HG02763 (cell line): ENCODE data around the gene BRD9.
"Not testable (repeated sequence)": the region's sequence is repeated elsewhere in the genome, so short reads cannot be mapped to it uniquely, and the experiment has no call there.

ENCODE experiments used
- ATAC-seq: cut with Tn5 transposase; IDR thresholded peaks from one replicate; pipeline ENCODE4 v1.9.1; 2021; ENCODE audit warnings: mild to moderate bottlenecking, moderate library complexity; ENCODE audit not compliant: unreplicated experiment

BRD9 gene

DNA sequence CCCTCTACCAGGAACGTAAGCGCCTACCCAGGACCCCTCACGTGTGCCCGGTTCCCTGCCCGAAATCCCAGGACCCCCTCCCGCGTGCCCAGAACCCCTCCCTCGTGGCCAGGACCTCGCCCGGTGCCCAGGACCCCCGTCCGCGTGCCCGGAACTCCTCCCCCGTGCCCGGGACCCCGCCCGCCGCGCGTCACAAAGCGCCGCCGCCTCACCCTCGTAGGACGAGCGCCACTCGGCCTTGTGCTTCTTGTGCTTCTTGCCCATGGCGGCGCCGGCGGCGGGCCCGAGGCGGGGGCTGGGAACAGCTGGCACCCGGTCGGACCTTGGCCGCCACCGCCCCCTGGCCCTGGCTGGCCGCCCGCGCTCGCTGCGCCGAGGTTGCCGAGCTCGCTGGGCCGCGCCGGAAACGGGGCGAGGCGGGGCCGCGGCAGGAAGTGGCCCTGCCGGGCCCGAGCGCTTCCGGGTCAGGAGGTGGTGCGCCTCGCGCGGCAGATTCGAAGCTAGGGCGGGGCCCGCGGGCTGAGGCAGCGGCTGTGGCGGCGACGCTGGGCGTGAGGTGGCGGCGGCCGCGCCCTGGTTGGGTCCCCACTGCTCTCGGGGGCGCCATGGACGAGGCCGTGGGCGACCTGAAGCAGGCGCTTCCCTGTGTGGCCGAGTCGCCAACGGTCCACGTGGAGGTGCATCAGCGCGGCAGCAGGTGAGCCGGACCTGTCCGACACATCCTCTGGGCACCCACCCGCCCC lies at the start of gene BRD9, which contains the start of gene TRIP13:
Gene BRD9 (minus strand): TSS at position 408 of the 743 bp plus-strand sequence. CDS start 144 bp downstream, at position 264.
Gene TRIP13 (plus strand): TSS at position 491 of the 743 bp plus-strand sequence. CDS start 115 bp downstream, at position 606.
- ATAC-seq = peak; percentile 96

- not testable (repeated sequence) for ATAC-seq
Observed at GRCh38 chr5:940741-941140, 48.1 kb upstream of the BRD9 start.

DNA sequence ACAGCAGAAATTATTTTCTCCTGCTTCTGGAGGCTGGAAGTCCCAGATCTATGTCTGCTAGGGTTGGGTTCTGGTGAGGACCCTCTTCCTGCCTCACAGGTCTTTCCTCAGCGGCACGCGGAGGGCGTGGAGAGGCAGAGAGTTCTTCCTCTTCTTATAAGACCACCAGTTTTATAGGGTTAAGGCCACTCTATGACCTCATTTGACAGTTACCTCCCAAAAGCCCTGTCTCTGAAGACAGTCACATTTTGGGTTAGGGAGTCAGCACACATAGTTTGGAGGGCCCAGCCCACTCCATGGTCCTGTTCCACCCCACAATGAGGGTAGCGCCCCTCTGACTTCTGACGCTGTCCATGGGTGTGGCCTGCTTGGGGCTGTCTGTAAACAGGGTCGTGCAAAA lies 46.8 kb upstream of the BRD9 start:
- no peak for ATAC-seq

DNA sequence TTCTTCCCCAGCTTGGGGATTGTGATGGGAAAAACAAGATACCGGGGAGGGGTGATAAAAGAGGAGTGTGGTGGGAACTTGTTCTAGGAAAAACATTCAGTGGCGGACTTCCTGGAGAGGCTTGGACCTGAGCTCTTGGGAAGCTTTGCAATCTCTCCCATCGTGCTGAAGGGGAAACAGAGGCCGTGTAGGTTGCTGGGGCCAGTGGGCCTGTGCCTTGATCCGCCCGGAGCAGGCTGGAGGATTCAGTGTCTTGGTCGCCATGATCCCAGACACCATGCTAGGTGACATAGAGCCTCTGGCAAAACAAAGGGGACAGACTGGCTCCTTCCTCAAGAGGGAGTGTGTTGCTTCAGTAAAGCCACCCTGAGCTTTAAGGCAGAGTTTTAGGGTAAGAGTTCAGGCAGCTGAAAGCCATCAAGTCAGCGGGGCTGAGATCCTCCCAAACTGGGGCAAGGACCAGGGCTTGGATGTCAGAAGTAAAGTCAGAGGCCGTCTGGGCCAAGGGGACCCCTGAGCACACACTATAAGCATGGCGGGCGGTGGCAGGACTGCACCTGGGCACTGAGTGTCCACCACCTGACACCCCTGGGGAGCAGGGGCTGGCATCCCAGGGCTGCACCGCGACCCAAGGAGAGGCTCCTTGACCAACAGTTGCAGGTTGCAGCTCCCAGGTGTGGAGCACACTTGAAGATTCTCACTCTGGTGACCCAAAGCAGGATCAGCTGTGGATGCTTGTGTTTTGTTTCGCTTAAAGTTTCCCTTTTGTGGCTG lies 44.7 kb upstream of the BRD9 start:
- no peak for ATAC-seq

GRCh38 chr5:936149-937144 lies 43.8 kb upstream of the BRD9 start:
- ATAC-seq = no peak

- ATAC-seq = no peak
Observed at GRCh38 chr5:935510-936084, 43.0 kb upstream of the BRD9 start.

DNA sequence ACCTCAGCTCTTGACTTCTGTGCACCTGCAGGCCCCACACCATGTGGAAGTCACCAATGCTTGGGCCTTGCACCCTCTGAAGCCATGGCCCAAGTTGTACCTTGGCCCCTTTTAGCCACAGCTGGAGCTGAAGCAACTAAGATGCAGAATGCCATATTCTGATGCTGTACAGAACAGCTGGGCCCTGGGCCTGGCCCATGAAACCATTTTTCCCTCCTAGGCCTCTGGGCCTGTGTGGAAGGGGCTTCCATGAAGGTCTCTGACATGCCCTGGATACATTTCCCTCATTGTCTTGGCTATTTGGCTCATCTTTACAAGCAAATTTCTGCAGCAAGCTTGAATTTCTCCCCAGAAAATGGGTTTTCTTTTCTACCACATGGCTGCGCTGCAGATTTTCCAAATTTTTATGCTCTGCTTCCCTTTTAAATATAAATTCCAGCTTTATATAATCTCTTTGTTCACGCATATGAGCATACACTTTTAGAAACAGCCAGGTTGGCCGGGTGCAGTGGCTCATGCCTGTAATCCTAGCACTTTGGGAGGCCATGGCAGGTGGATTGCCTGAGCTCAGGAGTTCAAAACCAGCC lies 41.9 kb upstream of the BRD9 start:
- ATAC-seq = not testable (repeated sequence)

- ATAC-seq = not testable (repeated sequence)
Observed at GRCh38 chr5:933951-934350, 41.4 kb upstream of the BRD9 start.

GRCh38 chr5:933251-933861 lies 40.8 kb upstream of the BRD9 start:
- no peak for ATAC-seq

GRCh38 chr5:932628-933250 lies 40.1 kb upstream of the BRD9 start:
- no peak for ATAC-seq

DNA sequence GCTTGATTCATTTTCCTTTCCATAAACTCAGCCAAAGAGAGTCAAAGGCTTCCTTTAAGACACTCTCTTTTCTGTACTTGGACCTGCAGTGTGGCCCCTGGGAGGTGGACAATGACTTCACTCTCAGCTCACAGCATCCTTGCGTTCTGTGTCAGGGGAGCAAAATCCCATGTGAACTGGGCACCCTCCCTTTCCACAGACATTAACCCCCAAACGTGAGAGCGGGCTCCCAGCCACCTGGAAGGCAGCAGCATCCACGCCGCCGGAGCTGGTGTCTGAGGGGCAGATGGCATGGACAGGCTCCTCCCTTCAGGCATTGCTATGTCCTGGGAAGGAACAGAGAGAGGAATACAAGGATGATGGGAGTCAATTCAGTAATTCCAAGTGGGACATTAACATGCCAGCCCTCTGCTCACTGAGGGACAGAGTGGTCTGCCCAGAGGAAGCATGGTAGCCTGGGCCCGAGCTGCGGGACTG lies 39.6 kb upstream of the BRD9 start:
- no peak for ATAC-seq

- ATAC-seq = no peak
Observed at GRCh38 chr5:931570-932145, 39.1 kb upstream of the BRD9 start.

- no peak for ATAC-seq
Observed at GRCh38 chr5:930866-931265, 38.3 kb upstream of the BRD9 start.

DNA sequence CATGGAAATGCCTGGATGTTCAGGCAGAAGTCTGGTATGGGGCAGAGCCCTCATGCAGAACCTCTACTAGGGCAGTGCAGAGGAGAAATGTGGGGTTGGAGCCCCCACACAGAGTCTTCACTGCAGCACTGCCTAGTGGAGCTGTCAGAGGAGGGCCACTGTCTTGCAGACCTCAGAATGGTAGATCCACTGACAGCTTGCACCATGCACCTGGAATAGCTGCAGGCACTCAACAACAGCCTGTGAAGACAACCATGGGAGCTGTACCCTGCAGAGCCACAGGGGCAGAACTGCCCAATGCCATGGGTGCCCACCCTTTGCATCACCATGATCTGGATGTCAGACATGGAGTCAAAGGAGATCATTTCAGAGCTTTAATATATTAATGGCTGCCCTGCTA lies 37.0 kb upstream of the BRD9 start:
- no peak for ATAC-seq

DNA sequence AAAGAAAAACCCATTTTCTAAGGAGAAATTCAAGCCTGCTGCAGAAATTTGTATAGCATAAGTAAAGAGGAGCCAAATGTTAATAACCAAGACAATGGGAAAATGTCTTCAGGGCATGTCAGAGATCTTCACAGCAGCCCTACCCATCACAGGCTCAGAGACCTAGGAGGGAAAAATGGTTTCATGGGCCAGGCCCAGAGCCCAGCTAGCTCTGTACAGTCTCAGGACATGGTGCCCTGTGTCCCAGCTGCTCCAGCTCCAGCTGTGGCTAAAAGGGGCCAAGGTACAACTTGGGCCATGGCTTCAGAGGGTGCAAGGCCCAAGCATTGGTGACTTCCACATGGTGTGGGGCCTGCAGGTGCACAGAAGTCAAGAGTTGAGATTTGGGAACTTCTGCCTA lies 36.6 kb upstream of the BRD9 start:
- not testable (repeated sequence) for ATAC-seq

DNA sequence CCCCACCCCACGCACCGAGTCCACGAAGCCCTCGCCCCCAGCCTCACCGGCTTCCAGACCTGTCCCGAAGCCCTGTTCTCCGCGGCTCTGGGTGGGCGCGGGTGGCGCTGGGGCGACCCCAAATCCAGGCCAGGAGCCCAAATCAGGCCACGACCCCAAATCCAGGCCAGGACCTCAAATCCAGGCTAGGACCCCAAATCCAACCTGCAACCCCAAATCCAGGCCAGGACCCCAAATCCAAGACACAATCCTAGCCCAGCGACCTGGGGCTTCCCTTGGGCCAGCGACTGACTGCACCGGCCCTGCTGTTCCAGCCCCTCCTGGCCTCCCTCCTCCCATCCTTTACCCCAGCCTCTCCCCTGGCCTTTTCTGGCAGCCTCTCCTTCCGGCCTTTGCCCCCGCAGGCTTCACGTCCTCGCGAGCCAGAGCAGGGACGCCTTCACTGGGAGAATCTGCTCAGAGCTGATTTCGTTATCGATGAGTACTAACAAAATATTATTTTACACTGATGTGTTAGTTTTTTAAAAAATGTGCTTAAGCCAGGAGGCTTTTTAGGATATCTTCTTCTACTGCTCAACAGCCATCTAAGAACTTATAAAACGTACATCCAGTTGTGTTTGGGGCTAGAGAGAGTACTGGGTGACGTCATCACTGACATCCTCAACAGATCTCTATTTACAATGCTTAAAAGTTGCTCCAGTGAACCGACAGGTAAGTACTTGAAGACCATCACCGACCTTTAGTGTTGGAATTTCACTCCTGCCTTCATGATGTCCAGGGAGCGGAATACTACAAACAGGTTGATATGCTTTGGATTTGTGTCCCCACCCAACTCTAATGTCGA lies 34.8 kb upstream of the BRD9 start:
- no peak for ATAC-seq

DNA sequence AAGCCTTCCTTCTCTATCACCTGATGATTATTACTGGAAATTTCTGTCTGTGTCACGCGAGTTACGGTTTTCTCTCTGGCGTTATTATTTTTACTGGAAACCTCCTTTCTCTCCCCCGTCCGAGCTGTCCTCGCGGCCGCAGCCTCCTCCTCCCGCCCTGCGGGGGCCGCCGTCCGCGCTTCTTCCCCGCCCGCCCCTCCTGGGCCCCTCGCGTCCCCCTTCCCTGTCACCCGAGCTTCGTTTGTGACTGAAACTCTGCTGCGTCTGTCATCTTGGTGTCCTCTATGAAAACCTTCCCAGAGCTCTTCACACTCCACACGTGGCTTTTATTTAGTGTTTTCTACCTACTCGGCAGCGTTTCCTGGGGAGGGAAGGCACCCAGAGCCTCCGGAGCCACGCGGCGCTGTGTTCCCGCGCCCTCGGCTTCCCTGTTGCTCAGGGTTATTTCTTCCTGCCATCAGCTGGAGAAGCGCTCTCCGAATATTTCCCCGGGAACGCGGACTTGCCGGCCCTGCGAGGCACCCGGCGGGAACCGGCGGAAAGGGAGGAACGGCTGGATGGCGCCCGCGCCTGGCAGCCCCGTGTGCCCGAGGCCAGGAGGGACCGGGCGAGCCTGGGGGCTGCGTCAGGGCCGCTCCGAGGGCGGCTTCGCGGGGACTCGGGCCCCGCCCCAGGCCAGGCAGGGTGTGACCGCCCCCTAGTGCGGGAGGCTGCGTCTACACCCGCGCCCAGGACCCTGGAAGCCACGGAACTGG lies 34.0 kb upstream of the BRD9 start:
- ATAC-seq = no peak
